Activated CD4-positive, alpha-beta T cell treated with anti-CD3 and anti-CD28 coated beads for 4 hours (primary cell): ENCODE measurements around the gene CEP85L.
"Not testable (repeated sequence)": the region's sequence is repeated elsewhere in the genome, so short reads cannot be mapped to it uniquely, and the experiment has no call there.

ENCODE experiments used
- DNase-seq, 2 donors: peaks; one replicate each; pipeline ENCODE4 v3.0.0-alpha.2; 2020

CEP85L gene

DNA sequence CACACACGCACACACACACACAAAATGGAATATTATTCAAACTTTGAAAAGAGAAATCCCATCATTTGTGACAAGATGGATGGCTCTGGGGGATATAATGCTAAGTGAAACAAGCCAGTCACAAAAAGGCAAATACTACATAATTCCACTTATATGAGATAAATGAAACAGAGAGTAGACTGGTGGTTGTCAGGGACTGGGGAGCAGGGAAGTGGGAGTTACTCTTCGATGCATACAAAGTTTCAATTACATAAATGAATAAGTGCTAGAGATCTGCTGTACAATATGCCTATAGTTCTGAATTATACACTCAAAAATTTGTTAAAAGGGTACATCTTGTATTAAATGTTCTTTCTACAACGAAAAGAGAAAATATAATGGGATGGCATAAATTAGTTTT is 161.4 kb downstream of the CEP85L start:
- no peak for DNase-seq

- DNase-seq, result no peak
Measured at GRCh38 chr6:118488631-118489030, 162.8 kb downstream of the CEP85L start.

DNA sequence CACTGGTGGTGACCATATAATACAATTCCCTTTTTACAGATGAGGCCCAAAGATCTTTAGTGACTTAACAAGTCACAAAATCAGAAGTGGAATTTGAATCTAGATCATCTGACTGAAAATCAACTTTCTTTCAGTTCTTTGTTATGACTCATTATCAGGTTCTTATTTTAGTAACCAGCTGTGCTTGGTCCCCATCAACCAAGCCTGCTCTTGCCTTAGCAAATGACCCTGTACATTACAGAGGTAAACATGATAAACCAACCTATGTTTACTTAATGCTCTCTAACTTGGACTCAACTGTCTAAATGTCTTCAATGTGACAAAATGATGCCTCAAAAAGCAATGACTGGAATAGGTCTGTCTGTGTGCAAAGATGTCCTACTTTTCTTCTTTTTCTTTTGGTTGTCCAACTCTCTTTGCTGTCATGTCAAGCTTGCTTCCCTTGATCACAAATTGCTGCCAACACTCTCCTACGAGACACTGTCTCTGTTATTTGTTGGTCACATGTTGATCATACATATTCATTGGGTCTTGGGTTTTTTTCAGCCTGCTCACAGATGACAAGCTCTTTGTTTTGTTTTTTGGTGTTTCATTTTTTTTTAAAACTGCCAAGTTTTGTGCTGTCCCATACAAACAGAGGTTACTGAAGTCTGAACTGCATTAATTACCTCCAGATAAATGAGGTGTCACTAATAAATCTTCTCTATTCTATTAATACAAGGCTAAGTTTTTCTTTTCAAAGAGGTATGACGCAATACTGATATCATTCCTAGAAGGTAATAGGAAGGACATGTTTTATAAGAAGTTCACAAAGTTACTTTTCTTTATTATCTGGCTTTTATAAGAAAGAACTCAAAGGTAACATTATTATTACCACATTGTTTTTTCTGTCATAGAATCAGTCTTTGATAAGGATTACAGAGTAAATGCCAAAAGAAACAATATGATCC is 165.5 kb downstream of the CEP85L start:
- no peak for DNase-seq

- DNase-seq, result no peak
Measured at GRCh38 chr6:118476551-118476950, 174.8 kb downstream of the CEP85L start.

DNA sequence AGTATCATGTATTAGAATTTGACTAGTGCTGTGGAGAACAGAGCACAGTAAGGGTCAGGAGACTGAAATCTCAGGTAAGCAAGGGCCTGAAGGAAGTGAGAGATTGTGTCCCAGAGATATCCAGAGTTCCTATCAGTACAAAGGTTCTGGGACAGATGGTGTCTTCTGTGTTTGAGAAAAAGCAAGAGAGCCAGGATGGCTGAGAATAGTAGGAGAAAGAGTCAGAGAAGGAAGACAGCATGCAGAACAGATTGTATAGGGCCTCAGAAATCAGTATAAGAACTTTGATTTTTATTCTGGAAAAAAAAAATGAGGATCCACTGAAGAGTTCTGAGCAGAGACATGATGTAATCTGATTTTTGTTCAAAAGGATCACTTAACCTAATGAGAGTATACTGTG is 178.1 kb downstream of the CEP85L start:
- DNase-seq, result no peak

GRCh38 chr6:118469468-118469867 is 181.9 kb downstream of the CEP85L start:
- DNase-seq, result no peak

- no peak for DNase-seq
Measured at GRCh38 chr6:118468682-118469465, 182.5 kb downstream of the CEP85L start.

DNA sequence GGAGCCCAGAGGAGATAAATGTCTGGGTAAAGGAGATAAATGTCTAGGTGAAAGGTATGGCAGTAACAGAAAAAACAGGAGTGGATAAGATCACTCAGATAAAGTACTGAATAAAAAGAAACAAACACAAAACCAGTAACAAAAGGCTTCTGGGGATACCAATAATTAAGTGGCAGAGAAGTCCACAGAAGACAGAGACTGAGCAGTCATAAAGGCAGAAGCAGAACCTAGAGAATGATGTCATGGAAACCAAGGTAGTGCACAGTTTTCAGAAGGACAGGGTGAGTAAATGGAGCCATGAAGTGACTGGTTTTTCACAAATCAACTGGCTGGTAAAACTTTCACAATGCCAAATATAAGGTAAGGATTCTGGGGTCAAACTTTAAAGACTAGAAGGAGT is 184.2 kb downstream of the CEP85L start:
- DNase-seq, result no peak

- no peak for DNase-seq
Measured at GRCh38 chr6:118464620-118465019, 186.8 kb downstream of the CEP85L start.

GRCh38 chr6:118460958-118461470 is 190.4 kb downstream of the CEP85L start:
- no peak for DNase-seq

DNA sequence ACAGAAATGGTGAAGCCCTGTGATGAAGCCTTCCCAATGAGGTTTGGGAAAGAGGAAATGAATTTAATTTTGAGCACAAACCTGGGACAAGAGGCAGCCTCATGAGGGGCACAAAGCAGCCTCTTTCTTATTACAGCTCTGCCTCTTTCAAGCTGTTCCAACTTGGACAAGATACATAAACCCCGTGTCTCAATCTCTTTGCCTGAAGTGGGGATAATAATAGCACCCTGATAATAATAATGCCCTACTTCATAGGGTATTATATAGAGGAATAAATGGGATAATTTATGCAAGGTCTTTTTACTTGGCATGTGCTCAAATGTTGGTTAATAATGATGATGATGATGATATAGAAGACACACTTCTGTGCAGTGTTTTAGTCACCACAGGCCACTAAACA is 194.4 kb downstream of the CEP85L start:
- no peak for DNase-seq

- DNase-seq, result no peak
Measured at GRCh38 chr6:118451839-118452238, 199.6 kb downstream of the CEP85L start.

- DNase-seq, result no peak
Measured at GRCh38 chr6:118444796-118445195, 206.6 kb downstream of the CEP85L start.

DNA sequence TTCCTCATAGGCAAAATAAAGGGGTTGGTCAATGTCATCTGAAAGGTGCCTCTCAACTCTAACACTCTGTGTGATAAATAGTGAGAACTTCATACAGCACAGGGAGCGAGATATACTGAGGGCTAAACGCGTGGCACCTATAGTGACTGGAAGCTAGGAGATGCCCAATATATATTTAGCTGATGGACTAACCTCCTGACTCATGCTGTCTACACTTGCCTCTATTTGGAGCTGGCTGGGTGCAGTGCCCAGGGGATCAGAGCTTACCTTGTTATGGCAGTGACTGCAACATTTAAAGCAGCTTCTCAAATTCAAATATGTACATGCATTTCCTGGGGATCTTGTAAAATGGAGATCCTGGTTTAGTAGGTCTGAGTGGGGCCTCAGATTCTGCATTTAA is 214.9 kb downstream of the CEP85L start:
- no peak for DNase-seq

GRCh38 chr6:118434147-118434546 is 217.2 kb downstream of the CEP85L start:
- DNase-seq, result not testable (repeated sequence)

GRCh38 chr6:118421312-118421711 is 230.1 kb downstream of the CEP85L start:
- DNase-seq, result not testable (repeated sequence)

DNA sequence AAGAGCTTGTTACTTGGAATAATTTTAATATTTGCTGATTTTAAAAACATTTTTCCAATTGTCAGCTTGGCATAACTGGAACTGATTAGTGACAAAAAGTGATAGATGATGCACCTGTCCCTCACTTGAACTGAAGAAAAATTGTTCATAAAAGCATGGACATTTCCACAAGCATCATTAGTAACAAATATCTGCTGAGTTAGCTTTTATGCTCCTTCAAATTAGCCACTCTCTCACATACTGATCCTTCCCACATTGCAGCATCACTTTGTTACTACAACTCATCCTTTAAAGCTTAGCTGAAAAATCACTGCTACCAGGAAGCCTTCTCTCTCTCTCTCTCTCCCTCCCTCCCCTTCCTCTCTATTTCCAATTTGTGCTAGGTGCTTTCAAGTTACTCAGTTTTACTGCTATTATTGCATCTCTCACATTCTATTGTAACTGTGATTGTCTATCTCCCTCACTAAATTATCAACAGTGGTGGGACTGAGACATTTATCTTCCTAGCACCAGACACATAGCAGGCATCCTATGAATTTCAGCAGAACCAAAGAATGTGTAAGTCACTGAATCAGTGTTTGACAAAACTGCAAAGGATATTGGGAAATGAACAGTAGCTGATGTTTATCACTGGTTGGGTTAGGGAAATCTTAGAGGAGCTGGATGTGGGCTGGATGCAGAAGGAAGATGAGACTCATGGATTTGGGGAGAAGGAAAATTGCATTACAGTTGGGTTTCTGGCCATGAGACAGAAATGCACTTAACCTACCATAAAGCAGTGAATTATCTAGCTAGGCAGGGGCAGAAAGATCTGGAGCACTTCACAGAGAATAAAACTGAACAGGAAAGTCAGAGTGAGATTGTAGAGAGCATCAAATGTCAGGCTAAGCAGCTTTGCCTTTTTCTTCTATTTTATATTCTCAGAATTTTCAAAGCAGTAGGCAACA is 231.7 kb downstream of the CEP85L start:
- no peak for DNase-seq
